Body of pancreas (tissue), 4 donors: ENCODE measurements around the gene HEXD.

Experiments
- POLR2A ChIP-seq, 3 donors: fragments of 450-650 bp; IDR thresholded peaks; one replicate each; pipeline ENCODE4 v1.6.1; 2016; ENCODE audit warnings: antibody characterized with exemption in 3 of 3, mild to moderate bottlenecking in 2 of 3
- TF ChIP-seq, protein P1 (sequence below), 7 experiments: fragments of 450-650 bp in 4 of 7; fragments of 200-600 bp in 3 of 7; sonication (generic) in 3 of 7; IDR thresholded peaks; one replicate each; pipeline ENCODE4 v1.5.1; 2016 to 2019; ENCODE audit warnings: antibody characterized with exemption in 7 of 7

GRCh38 chr17:82449131-82449882 lies 31.2 kb downstream of the HEXD start:
- peak in 1 of 3 donors; percentile 29 for TF ChIP-seq POLR2A (IDR thresholded peaks at IDR 0.05)
- TF ChIP-seq, protein P1, sequence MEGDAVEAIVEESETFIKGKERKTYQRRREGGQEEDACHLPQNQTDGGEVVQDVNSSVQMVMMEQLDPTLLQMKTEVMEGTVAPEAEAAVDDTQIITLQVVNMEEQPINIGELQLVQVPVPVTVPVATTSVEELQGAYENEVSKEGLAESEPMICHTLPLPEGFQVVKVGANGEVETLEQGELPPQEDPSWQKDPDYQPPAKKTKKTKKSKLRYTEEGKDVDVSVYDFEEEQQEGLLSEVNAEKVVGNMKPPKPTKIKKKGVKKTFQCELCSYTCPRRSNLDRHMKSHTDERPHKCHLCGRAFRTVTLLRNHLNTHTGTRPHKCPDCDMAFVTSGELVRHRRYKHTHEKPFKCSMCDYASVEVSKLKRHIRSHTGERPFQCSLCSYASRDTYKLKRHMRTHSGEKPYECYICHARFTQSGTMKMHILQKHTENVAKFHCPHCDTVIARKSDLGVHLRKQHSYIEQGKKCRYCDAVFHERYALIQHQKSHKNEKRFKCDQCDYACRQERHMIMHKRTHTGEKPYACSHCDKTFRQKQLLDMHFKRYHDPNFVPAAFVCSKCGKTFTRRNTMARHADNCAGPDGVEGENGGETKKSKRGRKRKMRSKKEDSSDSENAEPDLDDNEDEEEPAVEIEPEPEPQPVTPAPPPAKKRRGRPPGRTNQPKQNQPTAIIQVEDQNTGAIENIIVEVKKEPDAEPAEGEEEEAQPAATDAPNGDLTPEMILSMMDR (IDR thresholded peaks at IDR 0.05): no peak
